ENCODE data around the gene OPN1SW. TPM values are rescaled to one million over a fixed set of nuclear protein-coding genes. Genes with fewer than 3 reads are reported as not detected.

Gene OPN1SW
- total and polyA plus RNA-seq, 9 of the 15 experiments (the other 6 are each of a cell fraction or from before 2014, with no cell fraction given) = 0.84 to 1.0 TPM; not detected in 7

DNA sequence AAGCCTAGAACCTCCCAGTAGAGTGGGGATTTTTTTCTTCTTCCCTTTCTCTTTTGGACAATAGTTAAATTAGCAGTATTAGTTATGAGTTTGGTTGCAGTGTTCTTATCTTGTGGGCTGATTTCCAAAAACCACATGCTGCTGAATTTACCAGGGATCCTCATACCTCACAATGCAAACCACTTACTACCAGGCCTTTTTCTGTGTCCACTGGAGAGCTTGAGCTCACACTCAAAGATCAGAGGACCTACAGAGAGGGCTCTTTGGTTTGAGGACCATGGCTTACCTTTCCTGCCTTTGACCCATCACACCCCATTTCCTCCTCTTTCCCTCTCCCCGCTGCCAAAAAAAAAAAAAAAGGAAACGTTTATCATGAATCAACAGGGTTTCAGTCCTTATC lies 5.4 kb downstream of the OPN1SW start:
- Histone ChIP-seq H3K4me2 (ENCODE audit: insufficient read depth, low read length) (no peak overlapping the region), H3K9me1 (ENCODE audit: control insufficient read depth, insufficient read depth, low read length) (peaks cover 8% of the 10 kb centered on the region), H3K9me3 (replicated peaks; ENCODE audit: control insufficient read depth, insufficient read depth, low read depth, low read length) (no peaks in the 10 kb centered on the region), H3K4me1 (replicated peaks in 1 of 2; ENCODE audit: control insufficient read depth in 2 of 2, insufficient read depth in 2 of 2, low read length in 2 of 2) (no peaks in the 10 kb centered on the region), H3K9ac (ENCODE audit: insufficient read depth in 1 of 2, low read depth in 2 of 2, low read length in 2 of 2) (no peak overlapping the region), H4K20me1 (replicated peaks; ENCODE audit: control insufficient read depth, insufficient read depth, low read length) (peaks cover 5% of the 10 kb centered on the region; the same call in 1 of the 2 replicates), H3K27me3 (ENCODE audit: control insufficient read depth in 2 of 2, insufficient read depth in 2 of 2, low read length in 2 of 2) (no peaks in the 10 kb centered on the region), H3K27ac (ENCODE audit: extremely low read depth, low read depth, low read length) (no peak overlapping the region), H2AFZ (ENCODE audit: low read depth, low read length) (no peak overlapping the region), H3K79me2 (ENCODE audit: control insufficient read depth, insufficient read depth, low read length) (no peaks in the 10 kb centered on the region), H3K36me3 (ENCODE audit: control insufficient read depth, insufficient read depth, low read length) (peaks cover 80% of the 10 kb centered on the region), H3K4me3 (no peak overlapping the region)
- TF ChIP-seq ZNF561 (CRISPR knock-in tag; conservative IDR thresholded peaks at IDR 0.05) (no peak), POLR2G (IDR thresholded peaks at IDR 0.05; ENCODE audit: low read depth, low read length) (0 out of 2 replicates have a peak, but pooled peaks have one; percentile 16), POLR2H (tag; IDR thresholded peaks at IDR 0.05; ENCODE audit: low read depth) (0 out of 2 replicates have a peak, but pooled peaks have one; percentile 4), ZNF384 (IDR thresholded peaks at IDR 0.05; ENCODE audit: low read depth, low read length) (0 out of 2 replicates have a peak, but pooled peaks have one; percentile 27), CBFA2T2 (conservative IDR thresholded peaks at IDR 0.05) (no peak), ZNF766 (CRISPR knock-in tag; conservative IDR thresholded peaks at IDR 0.05) (0 out of 2 replicates have a peak, but pooled peaks have one; percentile 34), ADNP (tag; IDR thresholded peaks at IDR 0.05) (no peak), POLR2B (IDR thresholded peaks at IDR 0.05; ENCODE audit: low read depth, partially characterized antibody) (peak; percentile 30), ZNF511 (CRISPR knock-in tag; IDR thresholded peaks at IDR 0.05) (no peak), ESRRB (CRISPR knock-in tag; IDR thresholded peaks at IDR 0.05; ENCODE audit: borderline replicate concordance) (no peak), ZNF699 (CRISPR knock-in tag; IDR thresholded peaks at IDR 0.05; ENCODE audit: insufficient replicate concordance) (no peak)
- in situ Hi-C loops (cut with MboI) = no loop called here
- no peak for DNase-seq (ENCODE audit: extremely low read depth in 1 of 4, low spot score in 3 of 4)
- ATAC-seq = no peak
- ChIA-PET POLR2A (interaction anchor here (0.6 to 3.0 kb wide), 8 partner anchors 10 to 31 kb away, joined by 3 to 20 read pairs (median 4); partner anchors contain the start of gene CALU), CTCF (ENCODE audit: low intra/inter-chr PET ratio) (no interaction called here)
- no peak for FAIRE-seq
- no TSS peak for BruUV-seq (replicated peaks)
- 27% methylated on average over 2 of the region's 2 CpGs for WGBS (ENCODE audit: insufficient coverage, low coverage, missing lambda C conversion rate)
- intact Hi-C loops (cut with micrococcal nuclease) = no loop called here

Measured in K562 (cell line).